Neural crest cell (in vitro differentiated cells): ENCODE measurements around the gene TGFBR3. TPM values are rescaled to one million over a fixed set of nuclear protein-coding genes. Genes with fewer than 3 reads are reported as not detected.

Source experiments
- DNase-seq: peaks from one replicate; pipeline ENCODE4 v3.0.0; 2021; ENCODE audit warnings: low read depth, mixed read lengths, low spot score
- H3K27ac Mint-ChIP-seq: one replicate; pipeline ENCODE4 v1.8.0; 2021; ENCODE audit warnings: mild to moderate bottlenecking, mixed read lengths; ENCODE audit not compliant: unreplicated experiment
- H3K27me3 Mint-ChIP-seq: 2 replicates; pipeline ENCODE4 v1.8.0; 2021; ENCODE audit warnings: low read depth, mild to moderate bottlenecking, mixed read lengths
- H3K36me3 Mint-ChIP-seq: 2 replicates; pipeline ENCODE4 v1.8.0; 2021; ENCODE audit warnings: low read depth, mild to moderate bottlenecking, mixed read lengths
- H3K4me1 Mint-ChIP-seq: 2 replicates; pipeline ENCODE4 v1.8.0; 2021; ENCODE audit warnings: mixed read lengths
- H3K4me3 Mint-ChIP-seq: one replicate; pipeline ENCODE4 v1.8.0; 2021; ENCODE audit warnings: mild to moderate bottlenecking, mixed read lengths
- H3K9me3 Mint-ChIP-seq: 2 replicates; pipeline ENCODE4 v1.8.0; 2021; ENCODE audit warnings: mixed read lengths
- total RNA-seq: library from RNA; stranded (reverse); gene quantifications from 2 replicates; pipeline ENCODE4 v1.2.1, GENCODE V29; 2021
- TF ChIP-seq, protein P1 (sequence below): fragments of 200-600 bp; sonication (generic); conservative IDR thresholded peaks from 2 replicates; pipeline ENCODE4 v1.5.0; 2021; ENCODE audit warnings: antibody characterized with exemption, mild to moderate bottlenecking

The TGFBR3 gene
- total RNA-seq, 1 donor from 2014 or later = 15.1 TPM

DNA sequence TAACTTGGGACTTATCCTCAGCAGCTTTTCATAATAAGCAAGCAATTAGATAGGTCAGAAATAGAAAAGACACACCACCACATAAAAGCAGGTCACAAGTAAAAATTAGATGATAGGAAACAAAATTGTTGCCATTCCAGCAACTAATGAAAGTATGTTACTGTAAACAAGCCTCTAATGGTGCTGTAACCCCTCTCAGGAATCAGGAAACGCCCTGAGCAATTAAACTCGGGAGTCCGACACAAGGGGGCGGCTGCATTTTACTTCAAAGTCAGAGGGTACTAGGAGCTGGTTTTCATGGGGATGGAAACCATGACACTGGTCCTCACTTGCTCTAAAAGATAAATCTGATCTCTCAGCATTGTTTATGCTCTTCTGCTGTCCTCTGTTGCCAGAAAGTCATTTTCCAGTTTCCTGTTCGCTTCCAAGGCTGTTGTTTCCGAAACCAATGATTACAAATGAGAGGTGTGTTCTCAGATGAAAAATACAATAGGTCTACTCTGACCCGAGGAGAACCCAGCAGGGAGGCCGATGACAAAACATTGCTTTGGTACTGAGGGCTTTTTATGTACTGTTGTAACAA lies 93.4 kb downstream of the TGFBR3 start:
- Mint-ChIP-seq H3K27me3 (no peaks in the 10 kb centered on the region), H3K27ac (peak overlapping the region; percentile 10), H3K9me3 (peaks cover 2% of the 10 kb centered on the region), H3K4me1 (peaks cover 51% of the 10 kb centered on the region), H3K4me3 (no peak overlapping the region), H3K36me3 (peaks cover 15% of the 10 kb centered on the region)
- no peak for DNase-seq
- TF ChIP-seq, protein P1, sequence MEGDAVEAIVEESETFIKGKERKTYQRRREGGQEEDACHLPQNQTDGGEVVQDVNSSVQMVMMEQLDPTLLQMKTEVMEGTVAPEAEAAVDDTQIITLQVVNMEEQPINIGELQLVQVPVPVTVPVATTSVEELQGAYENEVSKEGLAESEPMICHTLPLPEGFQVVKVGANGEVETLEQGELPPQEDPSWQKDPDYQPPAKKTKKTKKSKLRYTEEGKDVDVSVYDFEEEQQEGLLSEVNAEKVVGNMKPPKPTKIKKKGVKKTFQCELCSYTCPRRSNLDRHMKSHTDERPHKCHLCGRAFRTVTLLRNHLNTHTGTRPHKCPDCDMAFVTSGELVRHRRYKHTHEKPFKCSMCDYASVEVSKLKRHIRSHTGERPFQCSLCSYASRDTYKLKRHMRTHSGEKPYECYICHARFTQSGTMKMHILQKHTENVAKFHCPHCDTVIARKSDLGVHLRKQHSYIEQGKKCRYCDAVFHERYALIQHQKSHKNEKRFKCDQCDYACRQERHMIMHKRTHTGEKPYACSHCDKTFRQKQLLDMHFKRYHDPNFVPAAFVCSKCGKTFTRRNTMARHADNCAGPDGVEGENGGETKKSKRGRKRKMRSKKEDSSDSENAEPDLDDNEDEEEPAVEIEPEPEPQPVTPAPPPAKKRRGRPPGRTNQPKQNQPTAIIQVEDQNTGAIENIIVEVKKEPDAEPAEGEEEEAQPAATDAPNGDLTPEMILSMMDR = no peak

DNA sequence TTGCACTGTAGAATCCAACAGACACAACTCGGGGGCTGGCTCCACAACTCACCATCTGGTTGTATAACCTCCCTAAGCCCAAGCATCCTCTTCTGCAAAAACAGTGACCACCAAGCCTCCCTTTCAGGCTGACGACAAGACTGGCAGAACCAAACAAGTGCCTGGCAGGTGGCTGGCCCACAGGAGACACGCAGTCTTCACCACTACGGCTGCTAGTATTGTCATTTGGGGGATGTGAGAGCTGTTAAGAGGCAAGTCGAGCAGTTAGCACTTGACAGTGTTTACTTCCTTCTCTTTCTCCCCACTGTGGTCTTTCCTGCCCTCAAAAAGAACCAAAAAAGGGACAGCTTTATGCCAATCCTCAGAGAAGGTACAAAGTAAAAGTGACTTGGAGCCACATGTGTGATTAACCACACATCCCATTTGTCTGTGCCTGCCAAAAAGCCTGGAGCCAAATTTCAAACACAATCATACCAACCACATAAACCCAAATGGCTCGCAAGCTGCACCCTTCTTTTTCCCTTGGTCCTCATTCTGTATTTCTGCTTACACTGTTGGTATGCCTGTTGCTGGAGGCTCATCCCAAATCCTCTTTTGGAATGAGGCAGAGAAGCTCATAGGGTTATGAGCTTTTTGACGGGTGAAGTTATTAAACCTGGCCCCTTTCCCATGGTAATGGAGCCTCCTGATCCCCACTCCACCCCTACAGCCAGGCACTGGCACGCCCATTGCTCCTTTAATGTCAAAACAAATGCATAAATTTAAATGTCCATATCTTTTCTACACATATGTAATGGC lies 94.1 kb downstream of the TGFBR3 start:
- peaks cover 15% of the 10 kb centered on the region for H3K36me3 Mint-ChIP-seq
- H3K9me3 Mint-ChIP-seq = peaks cover 2% of the 10 kb centered on the region
- peaks cover 51% of the 10 kb centered on the region for H3K4me1 Mint-ChIP-seq
- no peak for DNase-seq
- TF ChIP-seq, protein P1 = no peak
- H3K27me3 Mint-ChIP-seq = no peaks in the 10 kb centered on the region
- no peak overlapping the region for H3K27ac Mint-ChIP-seq
- no peak overlapping the region for H3K4me3 Mint-ChIP-seq

DNA sequence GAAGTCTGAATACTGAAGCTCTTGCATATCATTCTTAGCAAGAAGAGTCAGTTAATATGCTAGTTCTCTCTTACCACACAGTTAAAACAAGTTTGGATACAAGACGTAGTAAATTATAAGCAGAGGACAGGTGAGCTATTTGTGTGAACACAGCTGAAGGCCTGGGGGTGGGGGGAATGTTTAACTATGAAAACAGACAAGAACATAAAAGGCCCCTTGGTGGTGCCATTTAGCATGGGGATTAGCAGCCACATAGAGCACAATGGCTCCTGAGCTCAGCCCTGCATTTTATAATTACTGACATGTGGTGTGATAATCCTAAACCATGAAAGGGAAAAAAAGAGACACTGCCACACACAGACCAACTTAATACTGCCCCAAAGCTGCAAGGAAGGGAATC lies 94.8 kb downstream of the TGFBR3 start:
- DNase-seq = no peak
- H3K27me3 Mint-ChIP-seq = no peaks in the 10 kb centered on the region
- TF ChIP-seq, protein P1 = no peak
- H3K4me3 Mint-ChIP-seq = no peak overlapping the region
- H3K36me3 Mint-ChIP-seq = peaks cover 15% of the 10 kb centered on the region
- no peak overlapping the region for H3K27ac Mint-ChIP-seq
- peaks cover 51% of the 10 kb centered on the region for H3K4me1 Mint-ChIP-seq
- peaks cover 2% of the 10 kb centered on the region for H3K9me3 Mint-ChIP-seq

DNA sequence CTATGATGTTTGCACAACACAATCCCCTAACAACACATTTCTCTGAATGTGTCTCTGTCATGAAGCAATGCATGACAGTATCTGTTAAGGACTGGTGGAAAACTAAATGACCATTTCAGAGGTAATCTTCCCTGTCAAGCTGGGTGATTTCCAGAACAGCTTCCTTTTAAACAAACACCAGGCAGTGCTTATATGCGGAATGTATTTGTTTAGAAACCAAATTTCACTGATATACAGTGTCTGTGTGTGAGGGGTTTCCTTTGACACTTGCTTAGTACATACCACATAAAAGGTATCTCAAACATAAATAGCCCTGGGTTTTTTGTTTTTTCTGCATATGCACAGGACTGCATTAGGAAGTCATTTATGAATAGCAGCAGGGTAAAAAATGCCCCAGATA lies 95.6 kb downstream of the TGFBR3 start:
- Mint-ChIP-seq H3K9me3 (peaks cover 2% of the 10 kb centered on the region), H3K4me1 (peaks cover 51% of the 10 kb centered on the region), H3K4me3 (no peak overlapping the region), H3K27me3 (no peaks in the 10 kb centered on the region), H3K36me3 (peaks cover 14% of the 10 kb centered on the region), H3K27ac (no peak overlapping the region)
- no peak for DNase-seq
- TF ChIP-seq, protein P1 = no peak

DNA sequence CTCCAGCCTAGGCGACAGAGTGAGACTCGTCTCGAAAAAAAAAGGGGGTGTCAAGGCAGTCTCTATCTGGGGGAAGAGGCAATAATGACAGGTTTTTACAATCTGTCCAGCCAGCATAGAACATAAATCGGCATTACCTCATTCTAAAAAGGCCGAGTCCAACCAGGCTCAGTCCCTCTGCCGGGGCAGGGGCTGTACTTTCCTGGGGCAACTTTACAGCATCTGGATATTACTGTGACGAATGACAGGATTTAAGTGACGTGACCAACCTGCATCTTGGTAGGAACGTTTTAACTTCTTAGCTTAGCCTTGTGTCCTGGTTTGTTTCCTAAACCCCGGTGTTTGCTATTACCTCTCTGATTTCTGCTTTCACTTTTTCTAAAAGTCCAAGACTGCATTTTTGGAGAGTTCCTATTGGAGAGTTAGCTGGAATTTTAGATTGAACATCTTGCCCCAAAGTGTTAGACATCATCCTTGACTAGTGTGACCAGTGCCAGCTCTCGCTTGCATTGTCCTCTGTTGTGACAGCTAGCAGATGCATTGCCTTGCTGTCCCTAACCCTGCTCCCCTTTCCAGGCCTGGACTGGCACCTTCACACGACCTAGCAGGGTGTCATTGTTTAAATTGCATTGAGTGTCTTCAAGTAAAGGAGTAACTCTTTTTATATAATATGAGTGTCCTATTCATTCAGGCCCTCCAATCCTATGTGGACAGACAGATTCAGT lies 96.5 kb downstream of the TGFBR3 start:
- Mint-ChIP-seq H3K4me1 (peaks cover 59% of the 10 kb centered on the region), H3K4me3 (no peak overlapping the region), H3K27me3 (no peaks in the 10 kb centered on the region), H3K36me3 (peaks cover 4% of the 10 kb centered on the region), H3K9me3 (peaks cover under 1% of the 10 kb centered on the region), H3K27ac (no peak overlapping the region)
- no peak for DNase-seq
- TF ChIP-seq, protein P1 = no peak
